Uterus (tissue), 4 donors: ENCODE data around the gene GBE1. TPM values are rescaled to one million over a fixed set of nuclear protein-coding genes. Genes with fewer than 3 reads are reported as not detected.

Experiments used
- DNase-seq, 2 donors: peaks; one replicate each; pipeline ENCODE4 v3.0.0-alpha.2; 2019 to 2020
- H3K27ac ChIP-seq, 2 donors: fragments of 200-600 bp; sonication (generic); 1 replicate in 1 of 2; 2 replicates in 1 of 2; pipeline ENCODE4 v1.5.1; 2016 to 2018
- H3K27me3 ChIP-seq, 2 donors: fragments of 200-600 bp; sonication (generic); one replicate each; pipeline ENCODE4 v1.5.1; 2018 to 2019; ENCODE audit warnings: control low read depth in 1 of 2
- H3K36me3 ChIP-seq, 2 donors: fragments of 200-600 bp; sonication (generic); one replicate each; pipeline ENCODE4 v1.5.1; 2019; ENCODE audit warnings: control low read depth in 1 of 2
- H3K4me1 ChIP-seq, 2 donors: fragments of 200-600 bp; sonication (generic); one replicate each; pipeline ENCODE4 v1.5.1; 2018 to 2019; ENCODE audit warnings: control low read depth in 1 of 2
- H3K4me3 ChIP-seq, 2 donors: fragments of 200-600 bp; sonication (generic); 1 replicate in 1 of 2; 2 replicates in 1 of 2; pipeline ENCODE4 v1.5.1; 2018 to 2019; ENCODE audit warnings: mild to moderate bottlenecking in 1 of 2
- H3K9me3 ChIP-seq, 2 donors: fragments of 200-600 bp; sonication (generic); one replicate each; pipeline ENCODE4 v1.5.1; 2019; ENCODE audit warnings: control low read depth in 1 of 2
- POLR2A ChIP-seq, 2 donors: fragments of 450-650 bp; IDR thresholded peaks; one replicate each; pipeline ENCODE4 v1.6.1; 2016; ENCODE audit warnings: antibody characterized with exemption in 2 of 2, mild to moderate bottlenecking in 1 of 2, moderate library complexity in 1 of 2
- intact Hi-C: fragments of 100-400 bp; cut with DNase I; formaldehyde crosslinking; loops from one replicate; pipeline ENCODE4 v1.15.1; 2023; ENCODE audit warnings: low total_unique reads
- total RNA-seq, 4 donors: library from RNA; depleted of rRNA in 3 of 4; stranded (reverse); fragments of >200 nt in 3 of 4; gene quantifications; one replicate each; pipeline versions ENCODE4 v1.1.0 to v1.2.4, GENCODE V29; 2014 to 2023
- TF ChIP-seq, protein P1 (sequence below), 4 experiments: fragments of 200-600 bp in 2 of 4; fragments of 450-650 bp in 2 of 4; sonication (generic) in 2 of 4; IDR thresholded peaks; one replicate each; pipeline ENCODE4 v1.5.1; 2016 to 2019; ENCODE audit warnings: antibody characterized with exemption in 4 of 4, mild to moderate bottlenecking in 2 of 4, moderate library complexity in 1 of 4
- donor health status: DM: yes; HTN: yes; CAD: no.

GBE1 gene
- total RNA-seq = 10 to 100 TPM in 3 of 4 donors, 1 to 10 TPM in 1; 9.2 to 33.8 (median 24.9) TPM

- Histone ChIP-seq H3K4me1 (peaks cover 0 to 8% of the 10 kb centered on the region in 2 donors), H3K27me3 (no peaks in the 10 kb centered on the region), H3K4me3 (peak within 1 kb of the TSS; percentile 81 to 90), H3K36me3 (no peaks in the 10 kb centered on the region), H3K27ac (peak within 1 kb of the TSS; percentile 98 to 99), H3K9me3 (no peaks in the 10 kb centered on the region)
- DNase-seq = peak; percentile 89 to 93
- intact Hi-C loops = no loop called here
- TF ChIP-seq, protein P1, sequence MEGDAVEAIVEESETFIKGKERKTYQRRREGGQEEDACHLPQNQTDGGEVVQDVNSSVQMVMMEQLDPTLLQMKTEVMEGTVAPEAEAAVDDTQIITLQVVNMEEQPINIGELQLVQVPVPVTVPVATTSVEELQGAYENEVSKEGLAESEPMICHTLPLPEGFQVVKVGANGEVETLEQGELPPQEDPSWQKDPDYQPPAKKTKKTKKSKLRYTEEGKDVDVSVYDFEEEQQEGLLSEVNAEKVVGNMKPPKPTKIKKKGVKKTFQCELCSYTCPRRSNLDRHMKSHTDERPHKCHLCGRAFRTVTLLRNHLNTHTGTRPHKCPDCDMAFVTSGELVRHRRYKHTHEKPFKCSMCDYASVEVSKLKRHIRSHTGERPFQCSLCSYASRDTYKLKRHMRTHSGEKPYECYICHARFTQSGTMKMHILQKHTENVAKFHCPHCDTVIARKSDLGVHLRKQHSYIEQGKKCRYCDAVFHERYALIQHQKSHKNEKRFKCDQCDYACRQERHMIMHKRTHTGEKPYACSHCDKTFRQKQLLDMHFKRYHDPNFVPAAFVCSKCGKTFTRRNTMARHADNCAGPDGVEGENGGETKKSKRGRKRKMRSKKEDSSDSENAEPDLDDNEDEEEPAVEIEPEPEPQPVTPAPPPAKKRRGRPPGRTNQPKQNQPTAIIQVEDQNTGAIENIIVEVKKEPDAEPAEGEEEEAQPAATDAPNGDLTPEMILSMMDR (IDR thresholded peaks at IDR 0.05) = peak in 3 of 4 experiments; percentile 28 to 52 (median 46)
- TF ChIP-seq POLR2A (IDR thresholded peaks at IDR 0.05) = peak; percentile 77
Observed at GRCh38 chr3:81760924-81761903, at the start of gene GBE1. GBE1 (minus strand) TSS chr3:81761645; CDS start chr3:81761517, 128 bp downstream.

DNA sequence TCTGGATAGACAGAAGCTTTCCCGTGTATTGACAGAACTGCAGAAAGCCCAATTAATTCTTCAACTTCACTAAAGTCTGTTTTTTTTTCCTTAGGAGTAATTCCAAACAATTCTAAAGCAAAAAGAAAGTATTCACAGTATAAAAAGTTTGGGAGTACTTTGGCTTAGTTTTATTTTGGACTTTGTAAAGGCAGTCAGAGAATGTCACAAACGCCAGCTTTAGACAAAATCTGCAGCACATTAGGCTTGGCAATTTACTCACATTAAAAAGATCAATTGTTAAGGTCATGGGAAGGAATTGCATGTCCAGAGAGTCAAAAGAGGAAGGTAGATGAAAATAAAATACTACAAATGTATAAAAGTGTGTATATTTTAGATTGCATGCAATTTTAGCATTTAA is 47.5 kb upstream of the GBE1 start:
- no peaks in the 10 kb centered on the region for H3K27me3 ChIP-seq
- no peak overlapping the region for H3K27ac ChIP-seq
- no peaks in the 10 kb centered on the region for H3K9me3 ChIP-seq
- no peak for TF ChIP-seq POLR2A (IDR thresholded peaks at IDR 0.05)
- TF ChIP-seq, protein P1 (IDR thresholded peaks at IDR 0.05) = no peak
- no peak overlapping the region for H3K4me3 ChIP-seq
- H3K4me1 ChIP-seq = no peaks in the 10 kb centered on the region
- no peaks in the 10 kb centered on the region for H3K36me3 ChIP-seq
- intact Hi-C loops = no loop called here
- no peak for DNase-seq

- H3K27ac ChIP-seq = no peak overlapping the region
- H3K4me3 ChIP-seq = no peak overlapping the region
- H3K27me3 ChIP-seq = no peaks in the 10 kb centered on the region
- no peaks in the 10 kb centered on the region for H3K9me3 ChIP-seq
- intact Hi-C loops = no loop called here
- no peak for DNase-seq
- no peaks in the 10 kb centered on the region for H3K4me1 ChIP-seq
- H3K36me3 ChIP-seq = no peaks in the 10 kb centered on the region
- TF ChIP-seq, protein P1 (IDR thresholded peaks at IDR 0.05) = no peak
- no peak for TF ChIP-seq POLR2A (IDR thresholded peaks at IDR 0.05)
Observed at GRCh38 chr3:81799403-81799802, 38.0 kb upstream of the GBE1 start.

DNA sequence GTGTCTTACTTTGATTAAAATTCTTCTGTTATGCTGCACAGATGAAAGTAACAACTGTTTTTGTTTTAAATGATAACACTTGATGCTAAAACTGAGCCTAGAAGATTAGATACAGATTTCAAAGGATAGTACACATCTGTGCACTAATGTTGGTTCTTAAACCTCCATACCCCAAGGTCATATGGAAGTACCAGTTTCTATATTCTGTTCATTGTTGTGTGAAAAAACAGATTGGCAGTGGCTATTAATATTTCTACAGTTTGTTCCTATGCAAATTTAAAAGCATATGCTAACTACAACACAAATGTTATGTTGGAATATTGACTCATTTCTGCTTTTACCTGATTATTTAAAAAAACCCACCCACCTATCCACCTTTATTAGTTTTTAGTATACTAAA is 32.0 kb upstream of the GBE1 start:
- Histone ChIP-seq H3K9me3 (no peaks in the 10 kb centered on the region), H3K27me3 (no peaks in the 10 kb centered on the region), H3K27ac (no peak overlapping the region), H3K4me1 (no peaks in the 10 kb centered on the region), H3K36me3 (no peaks in the 10 kb centered on the region), H3K4me3 (no peak overlapping the region)
- DNase-seq = no peak
- intact Hi-C loops = no loop called here
- no peak for TF ChIP-seq POLR2A (IDR thresholded peaks at IDR 0.05)
- TF ChIP-seq, protein P1 (IDR thresholded peaks at IDR 0.05) = no peak

DNA sequence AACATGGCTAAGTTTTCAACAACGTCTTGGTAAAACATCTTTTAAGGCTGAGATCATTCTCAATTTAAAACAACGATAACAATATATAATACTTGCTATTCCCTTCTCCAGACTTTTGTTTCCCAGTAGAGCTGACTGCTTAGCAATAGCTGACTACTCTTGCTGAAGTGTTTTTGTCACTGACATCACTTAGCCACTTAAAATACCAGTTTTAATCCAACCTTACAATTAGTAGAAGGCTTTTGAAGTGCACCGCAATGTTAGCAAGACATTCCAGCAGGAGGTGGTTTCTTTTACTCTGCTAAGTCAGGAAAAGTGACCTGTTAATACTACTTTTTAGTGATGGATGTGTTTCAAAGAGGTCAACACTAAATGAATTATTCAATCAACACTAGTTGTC is 28.7 kb upstream of the GBE1 start:
- Histone ChIP-seq H3K9me3 (no peaks in the 10 kb centered on the region), H3K4me3 (no peak overlapping the region), H3K27ac (no peak overlapping the region), H3K4me1 (no peaks in the 10 kb centered on the region), H3K36me3 (no peaks in the 10 kb centered on the region), H3K27me3 (no peaks in the 10 kb centered on the region)
- no peak for DNase-seq
- intact Hi-C loops = no loop called here
- TF ChIP-seq POLR2A (IDR thresholded peaks at IDR 0.05) = no peak
- TF ChIP-seq, protein P1 (IDR thresholded peaks at IDR 0.05) = no peak
